ENCODE measurements around the gene CDC7. TPM values are rescaled to one million over a fixed set of nuclear protein-coding genes. Genes with fewer than 3 reads are reported as not detected.

Gene CDC7
- total and polyA plus RNA-seq, 2 of the 13 experiments (the other 11 are each of a cell fraction or from before 2014, with no cell fraction given): 2.5 to 12.6 TPM

- POLR2A ChIA-PET: no interaction called here
- in situ Hi-C loops (cut with HindIII; ENCODE audit: extremely low pct_ligation_motif_present, low pct_unique_long_range_greater_than_20kb): no loop called here
- WGBS (ENCODE audit: low lambda C conversion rate): 28% methylated on average over 7 of the region's 7 CpGs
- H3K36me3 ChIP-seq (replicated peaks in 1 of 2; ENCODE audit: control insufficient read depth in 1 of 2, insufficient read depth in 2 of 2, low read length in 2 of 2): no peaks in the 10 kb centered on the region
- H3K4me1 ChIP-seq (ENCODE audit: insufficient read depth, low read length): no peaks in the 10 kb centered on the region
- no TSS peak for BruUV-seq (replicated peaks)
- ATAC-seq (no peak), DNase-seq (ENCODE audit: low spot score) (no peak), FAIRE-seq (no peak)
- no peak overlapping the region for H3K4me3 ChIP-seq (replicated peaks in 1 of 3; ENCODE audit: insufficient read depth in 1 of 3, low read depth in 2 of 3, low read length in 3 of 3)
- H3K79me2 ChIP-seq (ENCODE audit: insufficient read depth, low read length): no peaks in the 10 kb centered on the region
- H2AFZ ChIP-seq (ENCODE audit: low read length): no peak overlapping the region
- CTCF ChIA-PET (ENCODE audit: low intra/inter-chr PET ratio, low total read pairs): no interaction called here
- no peaks in the 10 kb centered on the region for H3K9me3 ChIP-seq (ENCODE audit: low read length)
- H3K27ac ChIP-seq (ENCODE audit: extremely low read length, insufficient read depth, low read length): no peak overlapping the region
- intact Hi-C loops (cut with micrococcal nuclease; ENCODE audit: unreplicated experiment): loop anchor here (10.0 kb wide), 1 partner anchor 369 kb away; no protein-coding TSS in a partner anchor
- H4K20me1 ChIP-seq (ENCODE audit: insufficient read depth, low read length): no peaks in the 10 kb centered on the region
- no peaks in the 10 kb centered on the region for H3K27me3 ChIP-seq (ENCODE audit: control insufficient read depth in 1 of 2, insufficient read depth in 2 of 2, low read length in 2 of 2)
- no peak overlapping the region for H3K9ac ChIP-seq (ENCODE audit: insufficient read depth, low read depth, low read length)
- H3K4me2 ChIP-seq (ENCODE audit: low read depth, low read length): no peak overlapping the region
- TF ChIP-seq ZNF704 (CRISPR knock-in tag; IDR thresholded peaks at IDR 0.05; ENCODE audit: borderline replicate concordance) (no peak), TRIM24 (CRISPR knock-in tag; IDR thresholded peaks at IDR 0.05) (no peak), SMAD1 (CRISPR knock-in tag; IDR thresholded peaks at IDR 0.05; ENCODE audit: borderline replicate concordance, low read depth) (no peak), SMYD3 (CRISPR knock-in tag; IDR thresholded peaks at IDR 0.05) (no peak), ZNF577 (CRISPR knock-in tag; IDR thresholded peaks at IDR 0.05; ENCODE audit: borderline replicate concordance, low read depth) (no peak), ZNF160 (CRISPR knock-in tag; IDR thresholded peaks at IDR 0.05) (no peak), ZNF496 (CRISPR knock-in tag; IDR thresholded peaks at IDR 0.05; ENCODE audit: insufficient replicate concordance) (no peak), ZHX2 (IDR thresholded peaks at IDR 0.05; ENCODE audit: low read depth) (no peak), ZHX2 (CRISPR knock-in tag; IDR thresholded peaks at IDR 0.05; ENCODE audit: borderline replicate concordance) (no peak), SMARCC2 (IDR thresholded peaks at IDR 0.05) (no peak), ZNF557 (CRISPR knock-in tag; IDR thresholded peaks at IDR 0.05) (no peak)
- TF ChIP-seq, protein P1, sequence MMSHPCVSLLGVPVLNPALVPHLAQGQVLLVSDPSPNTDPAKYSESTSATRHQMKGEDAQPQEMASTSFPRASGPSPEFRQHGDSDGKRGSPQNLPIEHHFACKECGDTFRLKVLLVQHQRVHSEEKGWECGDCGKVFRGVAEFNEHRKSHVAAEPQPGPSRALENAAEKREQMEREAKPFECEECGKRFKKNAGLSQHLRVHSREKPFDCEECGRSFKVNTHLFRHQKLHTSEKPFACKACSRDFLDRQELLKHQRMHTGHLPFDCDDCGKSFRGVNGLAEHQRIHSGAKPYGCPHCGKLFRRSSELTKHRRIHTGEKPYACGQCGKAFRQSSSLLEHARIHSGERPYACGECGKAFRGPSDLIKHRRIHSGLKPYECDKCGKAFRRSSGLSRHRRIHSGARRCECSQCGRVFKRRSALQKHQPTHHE (CRISPR knock-in tag; IDR thresholded peaks at IDR 0.05; ENCODE audit: borderline replicate concordance): no peak
- TF ChIP-seq, protein P2, sequence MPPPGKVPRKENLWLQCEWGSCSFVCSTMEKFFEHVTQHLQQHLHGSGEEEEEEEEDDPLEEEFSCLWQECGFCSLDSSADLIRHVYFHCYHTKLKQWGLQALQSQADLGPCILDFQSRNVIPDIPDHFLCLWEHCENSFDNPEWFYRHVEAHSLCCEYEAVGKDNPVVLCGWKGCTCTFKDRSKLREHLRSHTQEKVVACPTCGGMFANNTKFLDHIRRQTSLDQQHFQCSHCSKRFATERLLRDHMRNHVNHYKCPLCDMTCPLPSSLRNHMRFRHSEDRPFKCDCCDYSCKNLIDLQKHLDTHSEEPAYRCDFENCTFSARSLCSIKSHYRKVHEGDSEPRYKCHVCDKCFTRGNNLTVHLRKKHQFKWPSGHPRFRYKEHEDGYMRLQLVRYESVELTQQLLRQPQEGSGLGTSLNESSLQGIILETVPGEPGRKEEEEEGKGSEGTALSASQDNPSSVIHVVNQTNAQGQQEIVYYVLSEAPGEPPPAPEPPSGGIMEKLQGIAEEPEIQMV (CRISPR knock-in tag; IDR thresholded peaks at IDR 0.05; ENCODE audit: low read depth): no peak
- TF ChIP-seq, protein P3, sequence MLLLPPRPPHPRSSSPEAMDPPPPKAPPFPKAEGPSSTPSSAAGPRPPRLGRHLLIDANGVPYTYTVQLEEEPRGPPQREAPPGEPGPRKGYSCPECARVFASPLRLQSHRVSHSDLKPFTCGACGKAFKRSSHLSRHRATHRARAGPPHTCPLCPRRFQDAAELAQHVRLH (CRISPR knock-in tag; IDR thresholded peaks at IDR 0.05; ENCODE audit: borderline replicate concordance, low read depth): no peak
Measured at GRCh38 chr1:91555821-91556531, 55.3 kb downstream of the CDC7 start.

All from HepG2 (cell line).